GM21381 (cell line): ENCODE results near the gene A2ML1.
"Not testable (repeated sequence)": the region's sequence is repeated elsewhere in the genome, so short reads cannot be mapped to it uniquely, and the experiment has no call there.

Source experiments
- ATAC-seq: cut with Tn5 transposase; IDR thresholded peaks from one replicate; pipeline ENCODE4 v1.9.1; 2021; ENCODE audit warnings: mild to moderate bottlenecking, moderate library complexity; ENCODE audit not compliant: unreplicated experiment

A2ML1 gene

GRCh38 chr12:8847435-8847834 lies 25.0 kb downstream of the A2ML1 start:
- no peak for ATAC-seq

GRCh38 chr12:8849876-8850275 lies 27.5 kb downstream of the A2ML1 start:
- no peak for ATAC-seq

- ATAC-seq = no peak
These were observed 29.7 kb downstream of the A2ML1 start for GRCh38 chr12:8852119-8852518.

- no peak for ATAC-seq
These were observed 33.5 kb downstream of the A2ML1 start for GRCh38 chr12:8855891-8856290.

GRCh38 chr12:8859448-8859847 lies 37.0 kb downstream of the A2ML1 start:
- not testable (repeated sequence) for ATAC-seq

- ATAC-seq = no peak
These were observed 37.9 kb downstream of the A2ML1 start for GRCh38 chr12:8860165-8860961.

GRCh38 chr12:8866429-8866828 lies 44.0 kb downstream of the A2ML1 start:
- no peak for ATAC-seq

- no peak for ATAC-seq
These were observed 44.6 kb downstream of the A2ML1 start for GRCh38 chr12:8867009-8867408.

- ATAC-seq = no peak
These were observed 45.4 kb downstream of the A2ML1 start for GRCh38 chr12:8867786-8868185.

GRCh38 chr12:8870586-8870985 lies 48.2 kb downstream of the A2ML1 start:
- ATAC-seq = no peak

- ATAC-seq = no peak
These were observed 48.6 kb downstream of the A2ML1 start for GRCh38 chr12:8871068-8871467.

- ATAC-seq = no peak
These were observed 54.5 kb downstream of the A2ML1 start for GRCh38 chr12:8876887-8877286.

GRCh38 chr12:8886502-8887284 lies 64.3 kb downstream of the A2ML1 start:
- ATAC-seq = no peak

- ATAC-seq = no peak
These were observed 64.9 kb downstream of the A2ML1 start for GRCh38 chr12:8887285-8887715.

- ATAC-seq = no peak
These were observed 68.1 kb downstream of the A2ML1 start for GRCh38 chr12:8890313-8891085.

GRCh38 chr12:8891976-8892375 lies 69.6 kb downstream of the A2ML1 start:
- ATAC-seq = no peak

GRCh38 chr12:8894378-8894777 lies 72.0 kb downstream of the A2ML1 start:
- ATAC-seq = no peak

- no peak for ATAC-seq
These were observed 72.6 kb downstream of the A2ML1 start for GRCh38 chr12:8894986-8895385.

- no peak for ATAC-seq
These were observed 74.7 kb downstream of the A2ML1 start for GRCh38 chr12:8897081-8897480.

- ATAC-seq = no peak
These were observed 77.4 kb downstream of the A2ML1 start for GRCh38 chr12:8899830-8900229.

- ATAC-seq = not testable (repeated sequence)
These were observed 80.3 kb downstream of the A2ML1 start for GRCh38 chr12:8902703-8903102.
